HepG2 (cell line): ENCODE results near the gene POFUT1. TPM values are rescaled to one million over a fixed set of nuclear protein-coding genes. Genes with fewer than 3 reads are reported as not detected.

Experiments used
- ADNP ChIP-seq: sonication (generic); formaldehyde crosslinking; IDR thresholded peaks from 2 replicates; pipeline ENCODE4 v1.4.0; 2020; ENCODE audit warnings: missing genetic modification reagents
- ARID5B ChIP-seq: IDR thresholded peaks from 2 replicates; pipeline ENCODE4 v1.4.0; 2020; ENCODE audit warnings: mild to moderate bottlenecking, missing genetic modification reagents
- ATRX ChIP-seq: sonication (generic); formaldehyde crosslinking; IDR thresholded peaks from 2 replicates; pipeline ENCODE4 v1.4.0; 2020; ENCODE audit warnings: missing genetic modification reagents, borderline replicate concordance
- E2F1 ChIP-seq: sonication (generic); formaldehyde crosslinking; IDR thresholded peaks from 2 replicates; pipeline ENCODE4 v1.5.0; 2020; ENCODE audit warnings: missing genetic modification reagents
- GMEB1 ChIP-seq: sonication (generic); formaldehyde crosslinking; IDR thresholded peaks from 2 replicates; pipeline ENCODE4 v1.5.1; 2020; ENCODE audit warnings: missing genetic modification reagents, mild to moderate bottlenecking, borderline replicate concordance
- KDM5B ChIP-seq: sonication (generic); formaldehyde crosslinking; IDR thresholded peaks from 2 replicates; pipeline ENCODE4 v1.4.0; 2020; ENCODE audit warnings: missing genetic modification reagents, mild to moderate bottlenecking, borderline replicate concordance
- MXD4 ChIP-seq: IDR thresholded peaks from 2 replicates; pipeline ENCODE4 v1.6.1; 2016; ENCODE audit warnings: mild to moderate bottlenecking, missing biosample characterization, missing genetic modification reagents
- MYC ChIP-seq: sonication (generic); formaldehyde crosslinking; IDR thresholded peaks from 2 replicates; pipeline ENCODE4 v1.9.0; 2021; ENCODE audit warnings: missing genetic modification reagents, borderline replicate concordance
- NFIB ChIP-seq: sonication (generic); formaldehyde crosslinking; IDR thresholded peaks from 2 replicates; pipeline ENCODE4 v1.9.0; 2021; ENCODE audit warnings: missing genetic modification reagents, mild to moderate bottlenecking, borderline replicate concordance
- NFRKB ChIP-seq: fragments of 450-650 bp; IDR thresholded peaks from 2 replicates; pipeline ENCODE4 v1.6.1; 2017
- POGZ ChIP-seq: sonication (generic); formaldehyde crosslinking; IDR thresholded peaks from 2 replicates; pipeline ENCODE4 v1.4.0; 2020; ENCODE audit warnings: mild to moderate bottlenecking, missing genetic modification reagents
- POLR2AphosphoS5 ChIP-seq: IDR thresholded peaks from 2 replicates; pipeline ENCODE4 v1.6.1; 2012; ENCODE audit warnings: low read depth, low read length
- RARA ChIP-seq: IDR thresholded peaks from 2 replicates; pipeline ENCODE4 v1.6.1; 2016; ENCODE audit warnings: missing genetic modification reagents, missing compliant biosample characterization
- ZBED4 ChIP-seq: sonication (generic); formaldehyde crosslinking; IDR thresholded peaks from 2 replicates; pipeline ENCODE4 v1.4.0; 2020; ENCODE audit warnings: missing genetic modification reagents, borderline replicate concordance
- ZNF256 ChIP-seq: sonication (generic); formaldehyde crosslinking; conservative IDR thresholded peaks from 2 replicates; pipeline ENCODE4 v1.4.0; 2020; ENCODE audit warnings: missing genetic modification reagents
- ZNF263 ChIP-seq: sonication (generic); formaldehyde crosslinking; IDR thresholded peaks from 2 replicates; pipeline ENCODE4 v1.4.0; 2020; ENCODE audit warnings: missing genetic modification reagents
- ZNF430 ChIP-seq: sonication (generic); formaldehyde crosslinking; IDR thresholded peaks from 2 replicates; pipeline ENCODE4 v1.9.0; 2021; ENCODE audit warnings: mild to moderate bottlenecking, missing genetic modification reagents
- ZNF7 ChIP-seq: IDR thresholded peaks from 2 replicates; pipeline ENCODE4 v1.6.1; 2016; ENCODE audit warnings: missing biosample characterization, missing genetic modification reagents
- ZNF839 ChIP-seq: sonication (generic); formaldehyde crosslinking; IDR thresholded peaks from 2 replicates; pipeline ENCODE4 v1.4.0; 2020; ENCODE audit warnings: missing genetic modification reagents, mild to moderate bottlenecking, borderline replicate concordance
- polyA plus RNA-seq, 8 experiments: library from polyadenylated mRNA; depleted of rRNA in 3 of 8; stranded (reverse) in 7 of 8; unstranded in 1 of 8; fragments of >200 nt; fragmentation: Illumina TruSeq in 4 of 8; extraction: Trizol in 4 of 8; gene quantifications; 2 replicates each; pipeline versions ENCODE4 v1.2.1 to v1.2.3, GENCODE V29; 2011 to 2016; ENCODE audit warnings: low read depth in 4 of 8, missing spikeins in 1 of 8, mixed read lengths in 1 of 8; ENCODE audit not compliant: insufficient read depth in 1 of 8
- total RNA-seq, 5 experiments: library from RNA; depleted of rRNA; stranded (reverse); fragments of >200 nt; fragmentation: Illumina TruSeq; extraction: Trizol; gene quantifications; 2 replicates each; pipeline ENCODE4 v1.2.3, GENCODE V29; 2016; ENCODE audit warnings: low read depth in 1 of 5

Gene POFUT1
- total and polyA plus RNA-seq, 2 of the 13 experiments (the other 11 are each of a cell fraction or from before 2014, with no cell fraction given) = 35.5 to 58.3 TPM

- TF ChIP-seq ZNF7 (CRISPR knock-in tag) (no peak), ATRX (CRISPR knock-in tag) (no peak), NFIB (CRISPR knock-in tag) (no peak), KDM5B (no peak), MXD4 (CRISPR knock-in tag) (no peak), NFRKB (no peak), ARID5B (0 out of 2 replicates have a peak, but pooled peaks have one; percentile 28), GMEB1 (CRISPR knock-in tag) (no peak), ZNF839 (CRISPR knock-in tag) (no peak), MYC (CRISPR knock-in tag) (no peak), POLR2AphosphoS5 (no peak), ADNP (no peak), POGZ (CRISPR knock-in tag) (peak; percentile 32; the same call in 1 of the 2 replicates), ZNF430 (no peak), ZNF256 (CRISPR knock-in tag) (no peak), ZNF263 (CRISPR knock-in tag) (peak; percentile 89), ZBED4 (CRISPR knock-in tag) (no peak), E2F1 (CRISPR knock-in tag) (no peak), RARA (CRISPR knock-in tag) (peak; percentile 35; the same call in 1 of the 2 replicates)
These were observed 40.4 kb downstream of the POFUT1 start (continued) for GRCh38 chr20:32248043-32248442.
